Ascending aorta (tissue), 2 donors: ENCODE results near the gene HAUS2. TPM values are rescaled to one million over a fixed set of nuclear protein-coding genes. Genes with fewer than 3 reads are reported as not detected.

ENCODE experiments used
- DNase-seq, 2 donors: peaks; one replicate each; pipeline ENCODE4 v3.0.0-alpha.2; 2019; ENCODE audit warnings: low spot score in 2 of 2
- H3K27ac ChIP-seq, 2 donors: fragments of 200-600 bp; sonication (generic); one replicate each; pipeline ENCODE4 v1.5.1; 2016 to 2017; ENCODE audit warnings: mild to moderate bottlenecking in 1 of 2
- H3K27me3 ChIP-seq: fragments of 200-600 bp; sonication (generic); one replicate; pipeline ENCODE4 v1.5.1; 2017
- H3K36me3 ChIP-seq, 2 donors: fragments of 200-600 bp; sonication (generic); one replicate each; pipeline ENCODE4 v1.5.1; 2016
- H3K4me1 ChIP-seq, 2 donors: fragments of 200-600 bp; sonication (generic); one replicate each; pipeline ENCODE4 v1.5.1; 2016 to 2017; ENCODE audit warnings: mild to moderate bottlenecking in 1 of 2
- H3K4me3 ChIP-seq, 2 donors: fragments of 200-600 bp; sonication (generic); one replicate each; pipeline ENCODE4 v1.5.1; 2016 to 2017; ENCODE audit warnings: mild to moderate bottlenecking in 1 of 2
- H3K9me3 ChIP-seq, 2 donors: fragments of 200-600 bp; sonication (generic); one replicate each; pipeline ENCODE4 v1.5.1; 2016
- intact Hi-C: fragments of 100-400 bp; cut with DNase I; formaldehyde crosslinking; loops from one replicate; pipeline ENCODE4 v1.15.1; 2023
- total RNA-seq: library from RNA; depleted of rRNA; stranded (reverse); fragments of >200 nt; gene quantifications from one replicate; pipeline ENCODE4 v1.1.0, GENCODE V29; 2016
- TF ChIP-seq, protein P1 (sequence below), 3 experiments: fragments of 200-600 bp in 2 of 3; fragments of 450-650 bp in 1 of 3; sonication (generic) in 2 of 3; IDR thresholded peaks; one replicate each; pipeline ENCODE4 v1.5.1; 2016 to 2019; ENCODE audit warnings: antibody characterized with exemption in 3 of 3, mild to moderate bottlenecking in 1 of 3, moderate library complexity in 1 of 3

HAUS2 gene
- total RNA-seq, 1 donor from 2014 or later, result 92.6 TPM

DNA sequence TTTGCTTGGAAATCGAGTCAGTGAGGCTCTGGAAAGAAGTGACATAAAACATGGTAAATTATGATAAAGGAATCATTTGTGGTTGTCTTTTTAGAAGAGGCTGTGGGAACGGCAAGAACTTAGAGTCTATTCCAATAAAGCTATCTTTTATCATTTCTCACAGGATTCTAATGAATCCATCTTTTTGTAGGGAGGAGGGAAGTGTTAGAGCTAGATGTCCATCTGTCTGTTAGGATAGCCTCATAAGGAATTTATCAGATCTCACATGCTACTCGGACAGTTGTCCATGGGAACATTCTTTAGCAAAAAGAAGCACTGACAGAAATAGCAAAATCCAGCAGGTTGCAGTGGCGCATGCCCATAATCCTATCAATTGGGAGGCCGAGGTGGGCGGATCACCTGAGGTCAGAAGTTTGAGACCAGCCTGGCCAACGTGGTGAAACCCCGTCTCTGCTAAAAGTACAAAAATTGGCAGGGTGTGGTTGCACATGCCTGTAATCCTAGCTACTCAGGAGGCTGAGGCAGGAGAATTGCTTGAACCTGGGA is 63.8 kb downstream of the HAUS2 start:
- intact Hi-C loops, result no loop called here
- no peaks in the 10 kb centered on the region for H3K27me3 ChIP-seq
- TF ChIP-seq, protein P1, sequence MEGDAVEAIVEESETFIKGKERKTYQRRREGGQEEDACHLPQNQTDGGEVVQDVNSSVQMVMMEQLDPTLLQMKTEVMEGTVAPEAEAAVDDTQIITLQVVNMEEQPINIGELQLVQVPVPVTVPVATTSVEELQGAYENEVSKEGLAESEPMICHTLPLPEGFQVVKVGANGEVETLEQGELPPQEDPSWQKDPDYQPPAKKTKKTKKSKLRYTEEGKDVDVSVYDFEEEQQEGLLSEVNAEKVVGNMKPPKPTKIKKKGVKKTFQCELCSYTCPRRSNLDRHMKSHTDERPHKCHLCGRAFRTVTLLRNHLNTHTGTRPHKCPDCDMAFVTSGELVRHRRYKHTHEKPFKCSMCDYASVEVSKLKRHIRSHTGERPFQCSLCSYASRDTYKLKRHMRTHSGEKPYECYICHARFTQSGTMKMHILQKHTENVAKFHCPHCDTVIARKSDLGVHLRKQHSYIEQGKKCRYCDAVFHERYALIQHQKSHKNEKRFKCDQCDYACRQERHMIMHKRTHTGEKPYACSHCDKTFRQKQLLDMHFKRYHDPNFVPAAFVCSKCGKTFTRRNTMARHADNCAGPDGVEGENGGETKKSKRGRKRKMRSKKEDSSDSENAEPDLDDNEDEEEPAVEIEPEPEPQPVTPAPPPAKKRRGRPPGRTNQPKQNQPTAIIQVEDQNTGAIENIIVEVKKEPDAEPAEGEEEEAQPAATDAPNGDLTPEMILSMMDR (IDR thresholded peaks at IDR 0.05), result no peak
- no peak for DNase-seq
- H3K4me1 ChIP-seq, result peaks cover 0 to 3% of the 10 kb centered on the region in 2 donors
- H3K36me3 ChIP-seq, result no peaks in the 10 kb centered on the region
- no peak overlapping the region for H3K27ac ChIP-seq
- H3K9me3 ChIP-seq, result no peaks in the 10 kb centered on the region
- no peak overlapping the region for H3K4me3 ChIP-seq

DNA sequence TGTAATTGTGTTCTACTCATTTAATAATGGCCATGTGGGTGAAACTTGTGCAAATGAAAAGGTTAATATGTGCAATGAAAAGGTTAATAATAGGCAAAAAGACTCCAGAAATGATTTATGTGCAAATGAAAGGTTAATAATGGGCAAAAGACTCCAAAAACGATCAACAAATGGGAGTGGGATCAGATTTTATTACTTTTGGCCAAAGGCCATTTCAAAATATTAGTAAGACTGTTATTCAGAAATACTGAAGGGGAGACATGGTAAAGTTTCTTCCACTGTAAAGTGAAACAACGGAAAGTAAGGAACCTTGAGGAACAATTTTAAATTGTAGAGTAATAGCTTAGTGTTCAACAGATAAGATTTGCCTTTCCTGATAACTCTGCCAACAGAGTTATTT is 67.5 kb downstream of the HAUS2 start:
- TF ChIP-seq, protein P1 (IDR thresholded peaks at IDR 0.05), result no peak
- Histone ChIP-seq H3K27ac (peak overlapping the region; percentile 44 to 56), H3K27me3 (no peaks in the 10 kb centered on the region)

More for the DNA sequence above, 67.5 kb downstream of the HAUS2 start:
- Histone ChIP-seq H3K4me1 (peaks cover 0 to 3% of the 10 kb centered on the region in 2 donors), H3K9me3 (no peaks in the 10 kb centered on the region), H3K4me3 (peak overlapping the region; percentile 20 to 29), H3K36me3 (peaks cover 0 to 10% of the 10 kb centered on the region in 2 donors)
- no peak for DNase-seq
- intact Hi-C loops, result no loop called here

Other genes with a start within 250 kb of the HAUS2 start
- 7.1 TPM for gene CAPN3, start 189.3 kb upstream of the HAUS2 start, total RNA-seq
- 45.7 TPM for gene ZNF106, start 57.7 kb upstream of the HAUS2 start, total RNA-seq
- 31.8 TPM for gene SNAP23, start 53.2 kb upstream of the HAUS2 start, total RNA-seq
- gene LRRC57, start within 50 bp of the HAUS2 start, total RNA-seq, result 1.6 TPM
- 62.7 TPM for gene STARD9, start 26.8 kb downstream of the HAUS2 start, total RNA-seq
- gene CDAN1, start 188.3 kb downstream of the HAUS2 start, total RNA-seq, result 16.2 TPM